HFF-Myc (cell line): ENCODE results near the gene UBAC2.

Experiments used
- DNase-seq: peaks from one replicate; pipeline ENCODE4 v3.0.0-alpha.2; 2011; ENCODE audit warnings: low read depth; ENCODE audit errors: extremely low read depth
- H3K4me3 ChIP-seq: replicated peaks from 2 replicates; pipeline ENCODE4 v1.5.1; 2011; ENCODE audit warnings: low read depth, mild to moderate bottlenecking, control low read depth, low read length
- TF ChIP-seq, protein P1 (sequence below): IDR thresholded peaks from 2 replicates; pipeline ENCODE4 v1.5.1; 2012; ENCODE audit warnings: mild to moderate bottlenecking, low read depth, low read length, control low read depth; ENCODE audit errors: missing control alignments

The UBAC2 gene

DNA sequence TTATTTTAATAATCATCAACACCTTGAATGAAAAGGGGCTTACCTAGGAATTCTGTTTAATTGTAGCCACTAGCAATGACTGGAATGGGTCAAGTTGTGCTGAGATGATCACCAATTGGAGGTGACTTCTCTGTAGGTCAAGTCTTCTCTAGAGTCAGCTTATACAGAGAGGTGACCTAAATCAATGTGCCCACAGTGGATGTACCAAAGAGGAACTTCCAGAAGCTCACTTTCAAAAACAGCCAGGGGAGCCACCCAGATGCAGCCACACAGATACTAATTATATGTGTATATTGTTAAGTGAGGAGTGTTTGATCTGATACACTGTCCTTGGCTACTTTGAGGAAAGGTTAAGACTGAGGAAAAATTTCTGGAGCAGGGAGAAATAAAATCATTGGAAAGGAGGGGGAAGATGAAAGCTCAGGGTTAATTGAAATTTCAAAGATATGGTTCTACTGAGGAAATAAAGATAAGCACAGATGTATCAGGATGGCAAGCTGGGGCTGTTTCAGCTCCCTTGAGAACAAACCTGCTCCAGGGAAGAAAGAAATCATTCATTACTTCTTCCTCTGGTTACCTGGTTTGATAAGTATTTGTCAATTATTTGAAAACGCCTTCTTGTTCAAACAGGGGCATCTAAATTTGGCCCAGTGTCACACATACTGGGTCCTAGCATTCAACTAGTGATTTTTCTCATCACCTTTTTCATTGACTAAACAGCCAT is 101.4 kb downstream of the UBAC2 start:
- no peak overlapping the region for H3K4me3 ChIP-seq
- DNase-seq, result no peak
- TF ChIP-seq, protein P1, sequence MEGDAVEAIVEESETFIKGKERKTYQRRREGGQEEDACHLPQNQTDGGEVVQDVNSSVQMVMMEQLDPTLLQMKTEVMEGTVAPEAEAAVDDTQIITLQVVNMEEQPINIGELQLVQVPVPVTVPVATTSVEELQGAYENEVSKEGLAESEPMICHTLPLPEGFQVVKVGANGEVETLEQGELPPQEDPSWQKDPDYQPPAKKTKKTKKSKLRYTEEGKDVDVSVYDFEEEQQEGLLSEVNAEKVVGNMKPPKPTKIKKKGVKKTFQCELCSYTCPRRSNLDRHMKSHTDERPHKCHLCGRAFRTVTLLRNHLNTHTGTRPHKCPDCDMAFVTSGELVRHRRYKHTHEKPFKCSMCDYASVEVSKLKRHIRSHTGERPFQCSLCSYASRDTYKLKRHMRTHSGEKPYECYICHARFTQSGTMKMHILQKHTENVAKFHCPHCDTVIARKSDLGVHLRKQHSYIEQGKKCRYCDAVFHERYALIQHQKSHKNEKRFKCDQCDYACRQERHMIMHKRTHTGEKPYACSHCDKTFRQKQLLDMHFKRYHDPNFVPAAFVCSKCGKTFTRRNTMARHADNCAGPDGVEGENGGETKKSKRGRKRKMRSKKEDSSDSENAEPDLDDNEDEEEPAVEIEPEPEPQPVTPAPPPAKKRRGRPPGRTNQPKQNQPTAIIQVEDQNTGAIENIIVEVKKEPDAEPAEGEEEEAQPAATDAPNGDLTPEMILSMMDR, result no peak

DNA sequence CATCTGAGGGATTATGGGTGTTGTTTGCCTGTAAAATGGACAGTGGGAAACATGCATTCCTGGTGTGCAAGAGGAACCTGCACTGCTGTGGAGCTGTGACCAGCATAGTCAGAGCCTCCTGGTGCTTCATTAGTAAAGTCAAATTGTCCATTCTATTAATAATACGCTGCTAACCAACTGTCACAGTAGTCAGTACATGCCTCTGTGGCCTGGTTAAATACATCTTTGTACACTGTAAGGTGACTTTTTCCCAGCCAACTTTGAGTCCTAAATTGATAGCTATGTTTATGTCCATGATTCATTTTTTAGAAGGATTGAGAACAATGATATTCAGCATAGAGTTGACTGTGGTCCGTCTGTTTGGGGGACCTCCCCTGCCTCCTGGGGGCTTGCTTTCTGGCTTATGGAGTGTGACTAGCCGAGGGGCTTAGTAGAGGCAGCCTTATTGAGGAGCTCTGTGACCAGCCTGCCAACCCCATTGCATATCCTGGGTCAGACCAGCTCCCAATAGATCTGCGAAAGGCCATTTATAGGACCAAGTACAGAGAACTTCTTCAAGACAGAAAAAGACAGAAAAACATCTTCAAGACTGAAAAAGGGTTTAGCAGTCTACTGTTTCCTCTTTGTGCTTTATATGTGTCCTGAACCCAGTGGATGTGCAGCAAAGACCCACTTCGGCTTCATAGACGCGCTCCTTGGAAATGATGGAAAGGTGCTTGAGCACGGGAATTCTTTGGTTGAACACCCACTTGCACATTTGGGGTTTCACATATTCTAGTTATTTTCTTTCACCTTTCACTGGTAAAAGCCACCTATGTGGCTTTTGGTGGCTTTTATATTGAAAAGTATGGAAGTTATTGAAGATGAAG is 102.2 kb downstream of the UBAC2 start:
- H3K4me3 ChIP-seq, result no peak overlapping the region
- no peak for DNase-seq
- TF ChIP-seq, protein P1, result no peak

DNA sequence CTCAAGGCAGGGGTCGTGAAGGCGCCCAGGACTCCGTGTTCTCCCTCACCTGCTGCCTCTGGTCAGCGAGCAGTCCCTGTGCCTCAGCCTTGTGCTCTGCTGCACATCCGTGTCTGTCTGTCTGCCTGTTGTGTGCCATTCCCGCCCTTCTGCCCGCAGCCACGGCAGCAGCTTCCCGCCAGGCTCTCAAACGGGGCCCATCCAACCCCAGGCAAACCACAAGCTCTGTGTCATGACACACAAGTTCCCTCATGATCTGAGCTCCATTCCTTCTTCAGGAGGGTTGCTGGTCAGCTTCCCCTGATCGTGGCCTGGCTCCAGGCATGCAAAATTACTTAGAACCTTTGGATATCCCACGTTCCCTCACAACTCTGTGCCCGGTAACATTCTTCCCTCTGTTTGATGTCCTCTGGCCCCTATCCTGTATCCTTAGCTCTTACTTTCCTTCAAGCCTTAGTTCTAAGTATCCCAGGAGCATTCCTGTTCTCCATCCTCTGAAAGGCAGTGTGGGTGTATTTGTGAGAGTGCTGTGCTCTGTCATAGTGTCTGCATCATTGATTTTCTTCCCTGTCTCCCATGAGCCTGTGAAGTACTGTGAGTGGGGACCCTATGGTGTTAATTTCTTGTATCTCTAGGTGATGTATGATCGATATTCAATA is 103.3 kb downstream of the UBAC2 start:
- TF ChIP-seq, protein P1, result no peak
- no peak for DNase-seq
- no peak overlapping the region for H3K4me3 ChIP-seq

DNA sequence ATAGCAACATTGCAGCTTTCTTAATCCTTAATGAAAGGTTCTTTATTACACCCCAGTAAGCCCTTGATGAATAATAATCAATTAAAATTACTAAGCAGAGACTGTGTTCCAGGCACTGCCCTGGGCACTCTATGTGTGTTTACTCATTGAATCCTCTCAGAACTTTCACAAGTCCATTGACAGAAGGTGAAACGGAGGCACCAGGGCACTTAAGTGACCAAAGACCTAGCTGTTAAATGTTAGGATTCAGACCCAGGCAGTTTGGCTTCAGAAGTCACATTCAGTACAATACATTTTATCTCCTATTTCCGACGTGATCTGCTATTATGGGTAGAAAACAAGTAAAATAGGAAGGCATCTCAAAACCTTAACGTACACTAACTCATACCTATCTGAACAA is 103.9 kb downstream of the UBAC2 start:
- TF ChIP-seq, protein P1, result no peak
- DNase-seq, result no peak
- no peak overlapping the region for H3K4me3 ChIP-seq

DNA sequence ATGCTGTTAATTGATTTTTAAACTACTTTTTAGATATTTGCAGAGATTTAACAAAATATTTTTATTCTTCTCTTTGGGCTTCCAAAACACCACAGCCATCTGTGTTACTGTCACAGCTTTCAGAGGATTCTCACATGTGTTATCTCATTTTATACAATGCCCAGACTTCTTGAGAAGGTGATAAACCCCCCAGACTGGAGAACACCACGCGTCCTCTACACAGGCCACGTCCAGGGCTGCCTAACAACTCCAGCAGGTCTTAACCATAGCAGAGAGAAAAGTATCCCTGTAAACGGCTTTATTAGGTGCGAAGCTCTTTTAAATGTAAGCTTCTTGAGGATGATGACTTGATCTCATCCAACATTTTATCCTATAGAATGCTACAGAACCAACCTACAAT is 104.5 kb downstream of the UBAC2 start:
- DNase-seq, result no peak
- H3K4me3 ChIP-seq, result no peak overlapping the region
- TF ChIP-seq, protein P1, result no peak

DNA sequence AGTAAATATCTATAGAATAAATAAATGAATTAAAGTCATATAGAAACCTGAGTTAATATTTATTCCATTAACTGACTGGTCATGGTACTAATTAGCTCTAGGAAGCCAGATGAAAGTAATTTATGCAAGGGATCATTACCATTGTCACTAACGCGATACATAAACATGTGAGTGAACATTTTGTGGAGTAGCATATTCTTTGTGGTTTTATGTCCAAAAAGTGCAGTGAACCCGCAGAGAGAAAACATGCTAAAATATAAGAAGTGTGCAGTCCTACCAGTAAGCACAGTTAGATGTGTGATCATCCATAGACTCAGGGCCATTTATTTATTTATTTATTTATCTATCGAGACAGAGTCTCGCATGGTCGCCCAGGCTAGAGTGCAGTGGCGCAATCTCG is 104.9 kb downstream of the UBAC2 start:
- no peak overlapping the region for H3K4me3 ChIP-seq
- DNase-seq, result no peak
- TF ChIP-seq, protein P1, result no peak
